A673 (cell line): ENCODE data around the gene BABAM2.

Source experiments
- EZH2 ChIP-seq: fragments of 200-600 bp; sonication (generic); IDR thresholded peaks from 2 replicates; pipeline ENCODE4 v1.6.1; 2017; ENCODE audit warnings: borderline replicate concordance, low read depth, mild to moderate bottlenecking, mixed read lengths, antibody characterized with exemption, low read length; ENCODE audit not compliant: poor library complexity, severe bottlenecking
- TF ChIP-seq, protein P1 (sequence below): fragments of 300-800, 200-600 bp; sonication (generic); conservative IDR thresholded peaks from 2 replicates; pipeline ENCODE4 v1.5.1; 2017; ENCODE audit warnings: low read depth, mild to moderate bottlenecking, antibody characterized with exemption, low read length, moderate library complexity, mixed read lengths

DNA sequence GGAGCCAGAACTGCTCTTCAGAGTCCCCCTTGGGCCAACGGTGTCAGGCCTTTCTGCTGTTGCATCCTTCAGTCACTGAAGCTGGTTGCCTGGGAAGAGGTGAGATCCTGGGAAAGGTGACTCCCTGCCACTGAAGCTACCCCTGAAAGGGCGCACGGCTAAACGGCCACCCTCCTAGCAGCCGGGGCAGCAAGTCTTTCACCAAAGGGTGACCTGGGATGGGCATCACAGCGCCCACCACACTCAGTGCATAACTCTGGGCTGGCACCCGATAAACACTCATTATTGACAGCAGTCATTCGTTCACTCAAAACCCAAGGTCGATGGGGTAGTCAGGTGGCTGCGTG lies 475.6 kb downstream of the BABAM2 start:
- TF ChIP-seq, protein P1, sequence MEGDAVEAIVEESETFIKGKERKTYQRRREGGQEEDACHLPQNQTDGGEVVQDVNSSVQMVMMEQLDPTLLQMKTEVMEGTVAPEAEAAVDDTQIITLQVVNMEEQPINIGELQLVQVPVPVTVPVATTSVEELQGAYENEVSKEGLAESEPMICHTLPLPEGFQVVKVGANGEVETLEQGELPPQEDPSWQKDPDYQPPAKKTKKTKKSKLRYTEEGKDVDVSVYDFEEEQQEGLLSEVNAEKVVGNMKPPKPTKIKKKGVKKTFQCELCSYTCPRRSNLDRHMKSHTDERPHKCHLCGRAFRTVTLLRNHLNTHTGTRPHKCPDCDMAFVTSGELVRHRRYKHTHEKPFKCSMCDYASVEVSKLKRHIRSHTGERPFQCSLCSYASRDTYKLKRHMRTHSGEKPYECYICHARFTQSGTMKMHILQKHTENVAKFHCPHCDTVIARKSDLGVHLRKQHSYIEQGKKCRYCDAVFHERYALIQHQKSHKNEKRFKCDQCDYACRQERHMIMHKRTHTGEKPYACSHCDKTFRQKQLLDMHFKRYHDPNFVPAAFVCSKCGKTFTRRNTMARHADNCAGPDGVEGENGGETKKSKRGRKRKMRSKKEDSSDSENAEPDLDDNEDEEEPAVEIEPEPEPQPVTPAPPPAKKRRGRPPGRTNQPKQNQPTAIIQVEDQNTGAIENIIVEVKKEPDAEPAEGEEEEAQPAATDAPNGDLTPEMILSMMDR = no peak
- TF ChIP-seq EZH2 = no peak
